ENCODE measurements around the gene PCBP3. TPM values are rescaled to one million over a fixed set of nuclear protein-coding genes. Genes with fewer than 3 reads are reported as not detected.

PCBP3 gene
- polyA plus RNA-seq, 1 donor from 2014 or later, result 1.7 TPM

- Histone ChIP-seq H3K79me2 (replicated peaks; ENCODE audit: insufficient read depth, low read length) (no peaks in the 10 kb centered on the region), H3K27ac (ENCODE audit: low read length) (no peak overlapping the region), H2AFZ (ENCODE audit: low read depth, low read length) (no peak overlapping the region), H3K27me3 (ENCODE audit: insufficient read depth, low read depth, low read length) (peaks cover 15% of the 10 kb centered on the region), H3K4me2 (ENCODE audit: low read length) (no peak overlapping the region), H3K9me2 (ENCODE audit: insufficient read depth, low read length) (no peaks in the 10 kb centered on the region), H3K9me3 (ENCODE audit: low read length) (no peaks in the 10 kb centered on the region), H3K4me3 (ENCODE audit: low read length) (no peak overlapping the region), H4K20me1 (ENCODE audit: insufficient read depth) (no peaks in the 10 kb centered on the region), H3K36me3 (ENCODE audit: insufficient read depth, low read length) (no peaks in the 10 kb centered on the region), H3K9ac (ENCODE audit: low read length) (no peak overlapping the region), H3F3A (ENCODE audit: insufficient read depth, low read length, poor library complexity, severe bottlenecking) (peaks cover 9% of the 10 kb centered on the region)
- TF ChIP-seq EZH2 (IDR thresholded peaks at IDR 0.05; ENCODE audit: borderline replicate concordance, insufficient read depth, low read length, poor library complexity, severe bottlenecking) (no peak), SMC3 (conservative IDR thresholded peaks at IDR 0.05; ENCODE audit: poor library complexity) (no peak), RAD21 (conservative IDR thresholded peaks at IDR 0.05) (no peak), POLR2AphosphoS5 (IDR thresholded peaks at IDR 0.05) (no peak), MXI1 (conservative IDR thresholded peaks at IDR 0.05; ENCODE audit: poor library complexity, severe bottlenecking) (no peak), EP300 (conservative IDR thresholded peaks at IDR 0.05; ENCODE audit: poor library complexity, severe bottlenecking) (no peak), TAF1 (IDR thresholded peaks at IDR 0.05; ENCODE audit: low read depth) (no peak), CTCF (IDR thresholded peaks at IDR 0.05; ENCODE audit: poor library complexity, severe bottlenecking) (no peak)
- TF ChIP-seq, protein P1, sequence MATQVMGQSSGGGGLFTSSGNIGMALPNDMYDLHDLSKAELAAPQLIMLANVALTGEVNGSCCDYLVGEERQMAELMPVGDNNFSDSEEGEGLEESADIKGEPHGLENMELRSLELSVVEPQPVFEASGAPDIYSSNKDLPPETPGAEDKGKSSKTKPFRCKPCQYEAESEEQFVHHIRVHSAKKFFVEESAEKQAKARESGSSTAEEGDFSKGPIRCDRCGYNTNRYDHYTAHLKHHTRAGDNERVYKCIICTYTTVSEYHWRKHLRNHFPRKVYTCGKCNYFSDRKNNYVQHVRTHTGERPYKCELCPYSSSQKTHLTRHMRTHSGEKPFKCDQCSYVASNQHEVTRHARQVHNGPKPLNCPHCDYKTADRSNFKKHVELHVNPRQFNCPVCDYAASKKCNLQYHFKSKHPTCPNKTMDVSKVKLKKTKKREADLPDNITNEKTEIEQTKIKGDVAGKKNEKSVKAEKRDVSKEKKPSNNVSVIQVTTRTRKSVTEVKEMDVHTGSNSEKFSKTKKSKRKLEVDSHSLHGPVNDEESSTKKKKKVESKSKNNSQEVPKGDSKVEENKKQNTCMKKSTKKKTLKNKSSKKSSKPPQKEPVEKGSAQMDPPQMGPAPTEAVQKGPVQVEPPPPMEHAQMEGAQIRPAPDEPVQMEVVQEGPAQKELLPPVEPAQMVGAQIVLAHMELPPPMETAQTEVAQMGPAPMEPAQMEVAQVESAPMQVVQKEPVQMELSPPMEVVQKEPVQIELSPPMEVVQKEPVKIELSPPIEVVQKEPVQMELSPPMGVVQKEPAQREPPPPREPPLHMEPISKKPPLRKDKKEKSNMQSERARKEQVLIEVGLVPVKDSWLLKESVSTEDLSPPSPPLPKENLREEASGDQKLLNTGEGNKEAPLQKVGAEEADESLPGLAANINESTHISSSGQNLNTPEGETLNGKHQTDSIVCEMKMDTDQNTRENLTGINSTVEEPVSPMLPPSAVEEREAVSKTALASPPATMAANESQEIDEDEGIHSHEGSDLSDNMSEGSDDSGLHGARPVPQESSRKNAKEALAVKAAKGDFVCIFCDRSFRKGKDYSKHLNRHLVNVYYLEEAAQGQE (IDR thresholded peaks at IDR 0.05; ENCODE audit: borderline replicate concordance), result no peak
Observed at GRCh38 chr21:45979141-45979631, 335.7 kb downstream of the PCBP3 start.

DNA sequence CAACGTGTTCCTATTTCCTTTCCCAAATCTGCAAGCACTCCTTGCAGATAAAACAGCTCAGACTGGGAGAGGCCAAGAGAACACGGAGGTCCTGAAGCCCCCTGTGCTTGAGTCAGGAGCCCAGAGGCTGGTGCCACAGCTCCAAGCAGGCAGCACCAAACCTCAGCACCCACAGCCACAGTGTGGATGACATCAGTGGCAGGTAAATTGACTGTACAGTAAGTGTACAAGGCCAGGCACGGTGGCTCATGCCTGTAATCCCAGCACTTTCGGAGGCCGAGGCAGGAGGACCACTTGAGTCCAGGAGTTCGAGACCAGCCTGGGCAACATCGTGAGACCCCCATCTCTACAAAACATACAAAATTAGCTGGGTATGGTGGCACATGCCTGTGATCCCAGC is 336.1 kb downstream of the PCBP3 start:
- no peaks in the 10 kb centered on the region for H3K79me2 ChIP-seq (replicated peaks; ENCODE audit: insufficient read depth, low read length)
- H3K9me2 ChIP-seq (ENCODE audit: insufficient read depth, low read length), result no peaks in the 10 kb centered on the region
- H3K4me3 ChIP-seq (ENCODE audit: low read length), result no peak overlapping the region
- TF ChIP-seq MXI1 (conservative IDR thresholded peaks at IDR 0.05; ENCODE audit: poor library complexity, severe bottlenecking) (no peak), TAF1 (IDR thresholded peaks at IDR 0.05; ENCODE audit: low read depth) (no peak), POLR2AphosphoS5 (IDR thresholded peaks at IDR 0.05) (no peak), RAD21 (conservative IDR thresholded peaks at IDR 0.05) (no peak), CTCF (IDR thresholded peaks at IDR 0.05; ENCODE audit: poor library complexity, severe bottlenecking) (no peak), EZH2 (IDR thresholded peaks at IDR 0.05; ENCODE audit: borderline replicate concordance, insufficient read depth, low read length, poor library complexity, severe bottlenecking) (no peak), EP300 (conservative IDR thresholded peaks at IDR 0.05; ENCODE audit: poor library complexity, severe bottlenecking) (no peak), SMC3 (conservative IDR thresholded peaks at IDR 0.05; ENCODE audit: poor library complexity) (no peak)
- TF ChIP-seq, protein P1 (IDR thresholded peaks at IDR 0.05; ENCODE audit: borderline replicate concordance), result no peak
- H4K20me1 ChIP-seq (ENCODE audit: insufficient read depth), result no peaks in the 10 kb centered on the region
- H2AFZ ChIP-seq (ENCODE audit: low read depth, low read length), result no peak overlapping the region
- no peak overlapping the region for H3K27ac ChIP-seq (ENCODE audit: low read length)
- H3F3A ChIP-seq (ENCODE audit: insufficient read depth, low read length, poor library complexity, severe bottlenecking), result peaks cover 9% of the 10 kb centered on the region
- no peaks in the 10 kb centered on the region for H3K9me3 ChIP-seq (ENCODE audit: low read length)
- peaks cover 10% of the 10 kb centered on the region for H3K27me3 ChIP-seq (ENCODE audit: insufficient read depth, low read depth, low read length)
- no peaks in the 10 kb centered on the region for H3K36me3 ChIP-seq (ENCODE audit: insufficient read depth, low read length)
- H3K4me2 ChIP-seq (ENCODE audit: low read length), result no peak overlapping the region
- no peak overlapping the region for H3K9ac ChIP-seq (ENCODE audit: low read length)

All from neural cell (in vitro differentiated cells).